ENCODE results near the gene UGGT2. TPM values are rescaled to one million over a fixed set of nuclear protein-coding genes. Genes with fewer than 3 reads are reported as not detected.
"Not testable (repeated sequence)": the region's sequence is repeated elsewhere in the genome, so short reads cannot be mapped to it uniquely, and the experiment has no call there.

UGGT2 gene
- total RNA-seq, 1 donor from 2014 or later, result 39.6 TPM

- TF ChIP-seq CTCF (IDR thresholded peaks at IDR 0.05; ENCODE audit: insufficient read depth, low read length, poor library complexity, severe bottlenecking), result no peak
- peaks cover 1% of the 10 kb centered on the region for H3K36me3 ChIP-seq (ENCODE audit: control insufficient read depth, insufficient read depth, low read length)
- no peak for DNase-seq (ENCODE audit: low read depth)
- H3K27me3 ChIP-seq (ENCODE audit: control insufficient read depth, insufficient read depth, low read length), result no peaks in the 10 kb centered on the region
- no peak overlapping the region for H3K4me3 ChIP-seq (ENCODE audit: low read depth, low read length)
Observed at GRCh38 chr13:95793018-95793555, 260.1 kb downstream of the UGGT2 start.

GRCh38 chr13:95791084-95791722 lies 262.0 kb downstream of the UGGT2 start:
- no peak overlapping the region for H3K4me3 ChIP-seq (ENCODE audit: low read depth, low read length)
- H3K36me3 ChIP-seq (ENCODE audit: control insufficient read depth, insufficient read depth, low read length), result peaks cover 1% of the 10 kb centered on the region
- no peaks in the 10 kb centered on the region for H3K27me3 ChIP-seq (ENCODE audit: control insufficient read depth, insufficient read depth, low read length)
- no peak for DNase-seq (ENCODE audit: low read depth)
- no peak for TF ChIP-seq CTCF (IDR thresholded peaks at IDR 0.05; ENCODE audit: insufficient read depth, low read length, poor library complexity, severe bottlenecking)

- H3K36me3 ChIP-seq (ENCODE audit: control insufficient read depth, insufficient read depth, low read length); H3K27me3 ChIP-seq (ENCODE audit: control insufficient read depth, insufficient read depth, low read length); DNase-seq (ENCODE audit: low read depth): not testable (repeated sequence)
Observed at GRCh38 chr13:95789315-95789714, 263.9 kb downstream of the UGGT2 start.

GRCh38 chr13:95788100-95788463 lies 265.1 kb downstream of the UGGT2 start:
- Histone ChIP-seq H3K36me3 (ENCODE audit: control insufficient read depth, insufficient read depth, low read length) (peaks cover 1% of the 10 kb centered on the region), H3K4me3 (ENCODE audit: low read depth, low read length) (no peak overlapping the region), H3K27me3 (ENCODE audit: control insufficient read depth, insufficient read depth, low read length) (no peaks in the 10 kb centered on the region)
- TF ChIP-seq CTCF (IDR thresholded peaks at IDR 0.05; ENCODE audit: insufficient read depth, low read length, poor library complexity, severe bottlenecking), result no peak
- no peak for DNase-seq (ENCODE audit: low read depth)

More at GRCh38 chr13:95789315-95789714, 263.9 kb downstream of the UGGT2 start:
- not testable (repeated sequence) for H3K4me3 ChIP-seq (ENCODE audit: low read depth, low read length)

- no peak overlapping the region for H3K4me3 ChIP-seq (ENCODE audit: low read depth, low read length)
- no peak for TF ChIP-seq CTCF (IDR thresholded peaks at IDR 0.05; ENCODE audit: insufficient read depth, low read length, poor library complexity, severe bottlenecking)
- H3K27me3 ChIP-seq (ENCODE audit: control insufficient read depth, insufficient read depth, low read length), result no peaks in the 10 kb centered on the region
- DNase-seq (ENCODE audit: low read depth), result no peak
- peaks cover 1% of the 10 kb centered on the region for H3K36me3 ChIP-seq (ENCODE audit: control insufficient read depth, insufficient read depth, low read length)
Observed at GRCh38 chr13:95787356-95788099, 265.7 kb downstream of the UGGT2 start.

GRCh38 chr13:95784900-95785290 lies 268.3 kb downstream of the UGGT2 start:
- no peaks in the 10 kb centered on the region for H3K27me3 ChIP-seq (ENCODE audit: control insufficient read depth, insufficient read depth, low read length)
- TF ChIP-seq CTCF (IDR thresholded peaks at IDR 0.05; ENCODE audit: insufficient read depth, low read length, poor library complexity, severe bottlenecking), result no peak
- no peak for DNase-seq (ENCODE audit: low read depth)
- no peak overlapping the region for H3K4me3 ChIP-seq (ENCODE audit: low read depth, low read length)
- no peaks in the 10 kb centered on the region for H3K36me3 ChIP-seq (ENCODE audit: control insufficient read depth, insufficient read depth, low read length)
